Smooth muscle cell of the brain vasculature (primary cell): Measurements from ENCODE around the gene NDST1.
"Not testable (repeated sequence)": the region's sequence is repeated elsewhere in the genome, so short reads cannot be mapped to it uniquely, and the experiment has no call there.

Experiments used
- DNase-seq: peaks from one replicate; pipeline ENCODE4 v3.0.0-alpha.2; 2012; ENCODE audit warnings: low read depth, low spot score

Gene NDST1

GRCh38 chr5:150508277-150508640 lies 328 bp downstream of the NDST1 start:
- no peak for DNase-seq

- no peak for DNase-seq
These were observed 897 bp downstream of the NDST1 start for GRCh38 chr5:150508828-150509227.

GRCh38 chr5:150509992-150510391 lies 2.1 kb downstream of the NDST1 start:
- no peak for DNase-seq

- no peak for DNase-seq
These were observed 2.7 kb downstream of the NDST1 start for GRCh38 chr5:150510460-150511263.

GRCh38 chr5:150511578-150512367 lies 3.8 kb downstream of the NDST1 start:
- DNase-seq: no peak

GRCh38 chr5:150512368-150512747 lies 4.4 kb downstream of the NDST1 start:
- DNase-seq: no peak

GRCh38 chr5:150513375-150514309 lies 5.7 kb downstream of the NDST1 start:
- DNase-seq: no peak

GRCh38 chr5:150514708-150515211 lies 6.8 kb downstream of the NDST1 start:
- DNase-seq: no peak

- no peak for DNase-seq
These were observed 7.5 kb downstream of the NDST1 start for GRCh38 chr5:150515446-150515845.

- no peak for DNase-seq
These were observed 8.1 kb downstream of the NDST1 start for GRCh38 chr5:150516011-150516410.

- peak; percentile 39 for DNase-seq
These were observed 9.6 kb downstream of the NDST1 start for GRCh38 chr5:150517272-150518152.

- DNase-seq: not testable (repeated sequence)
These were observed 11.0 kb downstream of the NDST1 start for GRCh38 chr5:150518712-150519559.

- no peak for DNase-seq
These were observed 11.6 kb downstream of the NDST1 start for GRCh38 chr5:150519560-150519945.

GRCh38 chr5:150519978-150520377 lies 12.0 kb downstream of the NDST1 start:
- DNase-seq: no peak

GRCh38 chr5:150520747-150521521 lies 13.0 kb downstream of the NDST1 start:
- no peak for DNase-seq

- DNase-seq: no peak
These were observed 13.5 kb downstream of the NDST1 start for GRCh38 chr5:150521522-150521817.

- no peak for DNase-seq
These were observed 14.1 kb downstream of the NDST1 start for GRCh38 chr5:150521939-150522503.

- no peak for DNase-seq
These were observed 14.8 kb downstream of the NDST1 start for GRCh38 chr5:150522504-150523414.
